ENCODE measurements around the gene NAT9. TPM values are rescaled to one million over a fixed set of nuclear protein-coding genes. Genes with fewer than 3 reads are reported as not detected.

NAT9 gene
- total RNA-seq, 1 experiment from 2014 or later = 64.8 TPM

DNA sequence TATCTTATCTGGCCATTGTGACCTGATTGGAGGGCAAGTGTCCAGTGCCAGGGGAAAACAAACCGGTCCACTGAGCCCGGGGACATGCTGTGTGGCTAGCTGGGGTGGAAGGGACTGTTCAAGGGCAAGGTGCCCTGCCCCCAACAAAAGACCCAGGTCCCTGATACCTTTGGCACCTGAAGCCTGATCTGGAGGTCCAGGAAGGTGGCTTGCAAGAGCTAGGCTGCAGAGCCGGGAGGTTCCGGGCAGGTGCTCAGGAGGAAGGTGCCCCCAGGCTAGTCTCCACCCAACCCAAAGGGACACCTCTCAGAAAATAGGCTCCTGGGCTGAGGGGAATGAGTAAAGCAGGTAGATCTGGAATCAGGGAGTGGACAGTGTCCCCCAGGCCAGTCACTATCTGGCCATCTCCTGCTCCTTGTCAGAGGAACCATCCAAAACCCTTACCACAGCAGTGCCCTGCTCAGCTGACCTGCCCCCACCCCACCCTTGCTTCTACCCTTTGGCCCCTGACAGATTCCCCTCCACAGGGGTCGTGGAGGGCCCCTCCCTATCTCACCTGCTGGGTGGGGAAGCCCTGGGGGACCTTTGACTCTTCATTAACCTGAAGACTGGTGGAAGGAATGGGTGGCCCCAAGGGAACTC lies 6.2 kb downstream of the NAT9 start:
- peaks cover 20% of the 10 kb centered on the region for H3K4me1 Mint-ChIP-seq (ENCODE audit: insufficient read depth, unreplicated experiment)
- no peak for DNase-seq (ENCODE audit: unreplicated experiment)
- no peak overlapping the region for H3K4me3 Mint-ChIP-seq (ENCODE audit: unreplicated experiment)
- H3K27ac Mint-ChIP-seq (ENCODE audit: low read depth, unreplicated experiment) = peak overlapping the region; percentile 19
- TF ChIP-seq, protein P1, sequence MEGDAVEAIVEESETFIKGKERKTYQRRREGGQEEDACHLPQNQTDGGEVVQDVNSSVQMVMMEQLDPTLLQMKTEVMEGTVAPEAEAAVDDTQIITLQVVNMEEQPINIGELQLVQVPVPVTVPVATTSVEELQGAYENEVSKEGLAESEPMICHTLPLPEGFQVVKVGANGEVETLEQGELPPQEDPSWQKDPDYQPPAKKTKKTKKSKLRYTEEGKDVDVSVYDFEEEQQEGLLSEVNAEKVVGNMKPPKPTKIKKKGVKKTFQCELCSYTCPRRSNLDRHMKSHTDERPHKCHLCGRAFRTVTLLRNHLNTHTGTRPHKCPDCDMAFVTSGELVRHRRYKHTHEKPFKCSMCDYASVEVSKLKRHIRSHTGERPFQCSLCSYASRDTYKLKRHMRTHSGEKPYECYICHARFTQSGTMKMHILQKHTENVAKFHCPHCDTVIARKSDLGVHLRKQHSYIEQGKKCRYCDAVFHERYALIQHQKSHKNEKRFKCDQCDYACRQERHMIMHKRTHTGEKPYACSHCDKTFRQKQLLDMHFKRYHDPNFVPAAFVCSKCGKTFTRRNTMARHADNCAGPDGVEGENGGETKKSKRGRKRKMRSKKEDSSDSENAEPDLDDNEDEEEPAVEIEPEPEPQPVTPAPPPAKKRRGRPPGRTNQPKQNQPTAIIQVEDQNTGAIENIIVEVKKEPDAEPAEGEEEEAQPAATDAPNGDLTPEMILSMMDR (IDR thresholded peaks at IDR 0.05; ENCODE audit: unreplicated experiment) = no peak
- H3K9me3 Mint-ChIP-seq (ENCODE audit: unreplicated experiment) = no peaks in the 10 kb centered on the region
- intact Hi-C loops (cut with micrococcal nuclease) = loop anchor here (1.0 to 5.0 kb wide), 3 partner anchors 22 to 113 kb away; partner anchors contain the start of gene NHERF1
- no peaks in the 10 kb centered on the region for H3K27me3 Mint-ChIP-seq (ENCODE audit: insufficient read depth, unreplicated experiment)
- ChIA-PET CTCF (interaction anchor here (0.6 to 5.3 kb wide), 11 partner anchors 10 to 191 kb away, joined by 3 to 74 read pairs (median 5); no protein-coding TSS in a partner anchor), POLR2A (interaction anchor here (0.9 to 3.0 kb wide), 7 partner anchors 12 to 113 kb away, joined by 3 to 18 read pairs (median 4); no protein-coding TSS in a partner anchor)
- BruUV-seq (replicated peaks) = no TSS peak
- H3K36me3 Mint-ChIP-seq (ENCODE audit: insufficient read depth, unreplicated experiment) = peaks cover 52% of the 10 kb centered on the region

GRCh38 chr17:74769266-74769855 lies 6.8 kb downstream of the NAT9 start:
- Mint-ChIP-seq H3K4me1 (ENCODE audit: insufficient read depth, unreplicated experiment) (peaks cover 20% of the 10 kb centered on the region), H3K4me3 (ENCODE audit: unreplicated experiment) (no peak overlapping the region), H3K36me3 (ENCODE audit: insufficient read depth, unreplicated experiment) (peaks cover 56% of the 10 kb centered on the region), H3K9me3 (ENCODE audit: unreplicated experiment) (no peaks in the 10 kb centered on the region), H3K27me3 (ENCODE audit: insufficient read depth, unreplicated experiment) (no peaks in the 10 kb centered on the region), H3K27ac (ENCODE audit: low read depth, unreplicated experiment) (no peak overlapping the region)
- POLR2A ChIA-PET = interaction anchor here (0.9 to 3.0 kb wide), 5 partner anchors 11 to 24 kb away, joined by 3 to 18 read pairs (median 7); no protein-coding TSS in a partner anchor
- intact Hi-C loops (cut with micrococcal nuclease) = no loop called here
- DNase-seq (ENCODE audit: unreplicated experiment) = no peak
- no TSS peak for BruUV-seq (replicated peaks)
- TF ChIP-seq, protein P1 (IDR thresholded peaks at IDR 0.05; ENCODE audit: unreplicated experiment) = no peak
- CTCF ChIA-PET = interaction anchor here (0.6 to 5.3 kb wide), 7 partner anchors 11 to 111 kb away, joined by 3 to 74 read pairs (median 17); no protein-coding TSS in a partner anchor

- Mint-ChIP-seq H3K9me3 (ENCODE audit: unreplicated experiment) (no peaks in the 10 kb centered on the region), H3K27ac (ENCODE audit: low read depth, unreplicated experiment) (peak overlapping the region; percentile 61), H3K27me3 (ENCODE audit: insufficient read depth, unreplicated experiment) (no peaks in the 10 kb centered on the region), H3K36me3 (ENCODE audit: insufficient read depth, unreplicated experiment) (peaks cover 56% of the 10 kb centered on the region), H3K4me3 (ENCODE audit: unreplicated experiment) (no peak overlapping the region), H3K4me1 (ENCODE audit: insufficient read depth, unreplicated experiment) (peaks cover 16% of the 10 kb centered on the region)
- TSS peak; percentile 55 for BruUV-seq (replicated peaks)
- POLR2A ChIA-PET = interaction anchor here (0.9 to 3.0 kb wide), 4 partner anchors 11 to 24 kb away, joined by 4 to 18 read pairs (median 8); no protein-coding TSS in a partner anchor
- TF ChIP-seq, protein P1 (IDR thresholded peaks at IDR 0.05; ENCODE audit: unreplicated experiment) = no peak
- intact Hi-C loops (cut with micrococcal nuclease) = no loop called here
- DNase-seq (ENCODE audit: unreplicated experiment) = no peak
- CTCF ChIA-PET = interaction anchor here (4.0 to 5.3 kb wide), 2 partner anchors 11 to 23 kb away, joined by 60 to 74 read pairs; no protein-coding TSS in a partner anchor
Observed at GRCh38 chr17:74768763-74769114, 7.4 kb downstream of the NAT9 start.

GRCh38 chr17:74768069-74768762 lies 7.9 kb downstream of the NAT9 start:
- peak overlapping the region; percentile 61 for H3K27ac Mint-ChIP-seq (ENCODE audit: low read depth, unreplicated experiment)
- peak; percentile 59 for DNase-seq (ENCODE audit: unreplicated experiment)
- intact Hi-C loops (cut with micrococcal nuclease) = no loop called here
- TF ChIP-seq, protein P1 (IDR thresholded peaks at IDR 0.05; ENCODE audit: unreplicated experiment) = no peak
- H3K27me3 Mint-ChIP-seq (ENCODE audit: insufficient read depth, unreplicated experiment) = no peaks in the 10 kb centered on the region
- POLR2A ChIA-PET = interaction anchor here (1.7 kb wide), 1 partner anchor 19 kb away, joined by 5 read pairs; no protein-coding TSS in a partner anchor
- CTCF ChIA-PET = interaction anchor here (1.6 kb wide), 1 partner anchor 23 kb away, joined by 5 read pairs; no protein-coding TSS in a partner anchor
- H3K9me3 Mint-ChIP-seq (ENCODE audit: unreplicated experiment) = no peaks in the 10 kb centered on the region
- peaks cover 15% of the 10 kb centered on the region for H3K4me1 Mint-ChIP-seq (ENCODE audit: insufficient read depth, unreplicated experiment)
- peaks cover 54% of the 10 kb centered on the region for H3K36me3 Mint-ChIP-seq (ENCODE audit: insufficient read depth, unreplicated experiment)
- BruUV-seq (replicated peaks) = no TSS peak
- no peak overlapping the region for H3K4me3 Mint-ChIP-seq (ENCODE audit: unreplicated experiment)
